Omental fat pad (tissue), 4 donors: Measurements from ENCODE around the gene RASD2. TPM values are rescaled to one million over a fixed set of nuclear protein-coding genes. Genes with fewer than 3 reads are reported as not detected.

Experiments used
- ATAC-seq: fragments of 150-250 bp; one replicate; pipeline ENCODE4 v1.9.1; 2016; ENCODE audit warnings: mild to moderate bottlenecking, moderate library complexity; ENCODE audit not compliant: low FRiP score
- DNase-seq: peaks from one replicate; pipeline ENCODE4 v3.0.0-alpha.2; 2019; ENCODE audit warnings: low spot score
- CTCF ChIP-seq, 3 donors: fragments of 450-650 bp; IDR thresholded peaks; one replicate each; pipeline ENCODE4 v1.5.1; 2016 to 2017; ENCODE audit warnings: antibody characterized with exemption in 3 of 3, mild to moderate bottlenecking in 3 of 3, moderate library complexity in 2 of 3
- total RNA-seq, 4 donors: library from RNA; depleted of rRNA; stranded (reverse); fragments of >200 nt; gene quantifications; one replicate each; pipeline ENCODE4 v1.1.0, GENCODE V29; 2016

RASD2 gene
- total RNA-seq, 4 donors from 2014 or later: 0.19 to 2.8 (median 0.57) TPM

DNA sequence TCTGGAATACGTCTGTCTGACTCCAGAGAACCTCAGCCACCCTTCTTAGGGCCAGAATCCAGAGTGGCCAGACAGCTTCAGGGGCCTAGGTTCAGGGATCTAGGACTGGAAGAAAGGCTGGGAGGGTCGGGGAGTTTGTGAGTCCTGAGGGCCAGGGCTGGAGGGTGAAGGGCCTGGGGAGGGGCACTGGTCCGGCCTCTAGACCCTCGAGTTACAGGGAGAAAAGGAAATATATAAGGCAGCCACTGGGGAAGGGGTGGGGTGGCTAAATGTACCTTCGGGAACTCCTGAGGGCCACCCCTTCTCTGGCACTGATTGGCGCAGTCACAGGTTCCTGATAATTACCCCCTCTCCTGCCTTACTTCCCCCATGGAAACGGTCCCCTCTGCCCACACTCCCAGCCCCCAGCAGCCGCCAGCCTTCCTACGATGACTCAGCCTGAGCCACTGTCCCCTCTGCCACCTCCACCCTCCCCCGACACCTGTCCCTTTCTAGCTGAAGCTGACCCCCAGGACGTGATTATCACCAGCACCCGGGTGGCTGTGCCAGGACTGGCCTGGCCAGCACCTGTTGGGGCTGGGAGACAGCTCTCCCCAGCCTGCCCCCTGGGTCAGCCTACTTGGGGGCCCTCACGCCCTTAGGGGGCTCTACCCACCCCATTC is 50.1 kb downstream of the RASD2 start:
- DNase-seq: no peak
- TF ChIP-seq CTCF (IDR thresholded peaks at IDR 0.05): no peak
- no peak for ATAC-seq

DNA sequence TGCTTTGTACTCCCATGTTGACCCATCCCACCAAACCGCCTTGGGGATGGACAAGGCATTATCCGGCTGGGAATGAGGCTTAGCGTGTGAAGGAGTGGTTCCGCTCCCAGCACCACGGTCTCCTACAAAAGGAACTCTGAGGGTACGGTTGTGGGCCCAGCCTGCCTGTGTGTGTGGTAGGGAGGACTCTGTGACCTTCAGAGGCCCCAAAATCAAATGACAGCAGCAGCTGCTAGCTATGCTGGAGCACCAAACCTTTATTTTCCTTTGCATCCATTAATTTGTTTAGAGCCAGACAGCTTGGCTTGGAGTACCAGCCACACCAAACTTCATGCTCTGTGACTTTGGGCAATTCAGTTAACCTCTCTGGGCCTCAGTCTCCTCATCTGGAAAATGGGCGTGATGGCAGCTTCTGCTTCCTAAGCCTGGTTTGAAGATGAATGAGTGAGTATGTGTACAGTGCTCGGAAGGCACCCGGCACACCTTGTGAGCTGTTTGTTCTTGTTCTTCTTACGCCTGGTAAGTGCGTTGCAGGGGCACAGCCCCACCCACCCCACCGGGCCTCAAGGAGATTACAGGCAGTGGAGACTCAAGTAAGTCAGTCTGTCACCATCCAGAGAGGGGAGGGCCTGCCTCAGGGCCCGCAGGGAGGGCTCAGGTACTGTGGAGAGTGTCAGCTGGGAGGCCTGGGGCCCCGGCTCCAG is 51.2 kb downstream of the RASD2 start:
- no peak for TF ChIP-seq CTCF (IDR thresholded peaks at IDR 0.05)
- DNase-seq (no peak), ATAC-seq (no peak)

DNA sequence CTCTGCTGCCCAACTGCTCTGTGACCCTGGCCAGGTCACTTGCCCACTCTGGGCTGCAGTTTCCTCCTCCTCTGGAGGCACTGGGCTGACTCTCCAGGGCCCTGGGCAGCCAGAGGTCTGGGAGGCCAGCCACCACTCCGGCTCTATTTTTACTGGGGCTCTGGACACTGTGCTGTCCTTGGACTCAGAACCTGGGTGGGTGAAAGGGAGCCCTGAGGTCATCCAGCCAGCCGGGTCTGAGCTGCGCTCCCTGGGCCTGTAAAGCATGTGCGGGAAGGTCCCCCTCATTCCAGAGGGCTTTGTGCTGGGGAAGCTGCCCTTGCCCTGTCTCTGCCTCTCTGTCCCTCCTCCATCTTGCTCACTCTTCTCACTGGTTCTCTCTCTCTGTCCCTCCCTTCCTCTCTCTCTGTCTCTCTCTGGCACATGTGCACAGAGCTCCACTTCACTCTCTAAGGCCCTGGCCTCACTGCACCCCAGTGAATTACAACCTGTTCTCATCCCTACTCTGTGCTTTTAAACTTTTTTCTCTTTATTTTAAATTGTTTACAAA is 51.9 kb downstream of the RASD2 start:
- TF ChIP-seq CTCF (IDR thresholded peaks at IDR 0.05): no peak
- no peak for ATAC-seq
- no peak for DNase-seq

- no peak for TF ChIP-seq CTCF (IDR thresholded peaks at IDR 0.05)
- DNase-seq (no peak), ATAC-seq (no peak)
Measured at GRCh38 chr22:35593071-35593890, 52.6 kb downstream of the RASD2 start.

DNA sequence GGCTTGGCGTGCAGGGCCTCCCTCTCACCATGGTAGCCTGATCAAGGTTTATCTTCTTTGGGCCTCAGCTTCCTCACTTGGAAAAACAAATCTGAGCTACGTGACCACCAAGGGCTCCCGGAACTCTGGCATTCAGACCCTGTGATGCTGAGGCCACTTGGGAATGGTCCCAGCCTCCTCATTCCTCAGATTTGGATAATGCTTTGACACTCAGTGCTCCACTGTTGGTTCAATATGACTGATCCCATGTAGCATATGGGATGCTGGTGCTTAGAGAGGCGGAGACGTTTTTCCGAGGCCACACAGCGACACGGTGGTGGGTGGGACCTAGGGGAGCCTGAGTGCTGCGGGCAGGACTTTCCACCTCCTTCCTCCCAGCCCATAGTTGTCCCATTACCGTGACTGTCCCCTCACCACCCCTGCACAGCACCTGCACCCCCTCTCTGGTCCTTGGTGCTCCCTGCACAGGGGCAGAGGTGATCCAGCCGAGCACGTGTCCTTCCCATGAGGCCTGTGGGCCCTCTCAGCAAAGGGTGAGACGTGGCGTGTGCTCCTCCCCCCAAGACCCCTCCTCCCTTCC is 53.4 kb downstream of the RASD2 start:
- no peak for TF ChIP-seq CTCF (IDR thresholded peaks at IDR 0.05)
- ATAC-seq: no peak

GRCh38 chr22:35594686-35595085 is 54.1 kb downstream of the RASD2 start:
- ATAC-seq: no peak
- DNase-seq: no peak
- TF ChIP-seq CTCF (IDR thresholded peaks at IDR 0.05): no peak

More for the DNA sequence above, 53.4 kb downstream of the RASD2 start:
- no peak for DNase-seq
